ELR (cell line): ENCODE results near the gene HASPIN.
A peak's percentile ranks its signal among the peaks of the same experiment; 100 is the strongest.

Experiments used
- DNase-seq: peaks from one replicate; pipeline ENCODE4 v3.0.0-alpha.2; 2015; ENCODE audit warnings: low read depth

HASPIN gene

GRCh38 chr17:3723556-3724377 lies at the start of gene HASPIN:
TSS of gene HASPIN (plus strand) at chr17:3723903. CDS start at chr17:3723936, 33 bp downstream.
- DNase-seq = peak; percentile 95

- DNase-seq = no peak
These were observed 47.8 kb upstream of the HASPIN start for GRCh38 chr17:3675886-3676285.

- DNase-seq = no peak
These were observed 45.4 kb upstream of the HASPIN start for GRCh38 chr17:3678095-3678820.

GRCh38 chr17:3678821-3679530 lies 44.7 kb upstream of the HASPIN start:
- no peak for DNase-seq

GRCh38 chr17:3679531-3680126 lies 44.1 kb upstream of the HASPIN start:
- no peak for DNase-seq

- no peak for DNase-seq
These were observed 42.6 kb upstream of the HASPIN start for GRCh38 chr17:3681057-3681456.

- no peak for DNase-seq
These were observed 42.1 kb upstream of the HASPIN start for GRCh38 chr17:3681565-3681964.

GRCh38 chr17:3682033-3682432 lies 41.7 kb upstream of the HASPIN start:
- DNase-seq = no peak

- peak; percentile 55 for DNase-seq
These were observed 40.6 kb upstream of the HASPIN start for GRCh38 chr17:3683054-3683511.

- DNase-seq = no peak
These were observed 38.5 kb upstream of the HASPIN start for GRCh38 chr17:3685174-3685573.

GRCh38 chr17:3688027-3688553 lies 35.6 kb upstream of the HASPIN start:
- no peak for DNase-seq

- DNase-seq = no peak
These were observed 34.8 kb upstream of the HASPIN start for GRCh38 chr17:3688852-3689261.

GRCh38 chr17:3689262-3690093 lies 34.2 kb upstream of the HASPIN start:
- no peak for DNase-seq

GRCh38 chr17:3690094-3690715 lies 33.5 kb upstream of the HASPIN start:
- no peak for DNase-seq

- DNase-seq = no peak
These were observed 32.1 kb upstream of the HASPIN start for GRCh38 chr17:3691617-3692067.

GRCh38 chr17:3692346-3692745 lies 31.4 kb upstream of the HASPIN start:
- DNase-seq = no peak

GRCh38 chr17:3693141-3693540 lies 30.6 kb upstream of the HASPIN start:
- DNase-seq = no peak

- no peak for DNase-seq
These were observed 29.9 kb upstream of the HASPIN start for GRCh38 chr17:3693829-3694231.

GRCh38 chr17:3695129-3695722 lies 28.5 kb upstream of the HASPIN start:
- peak; percentile 62 for DNase-seq
